Left ventricle myocardium inferior (tissue), 1 donor: Measurements from ENCODE around the gene HBEGF. TPM values are rescaled to one million over a fixed set of nuclear protein-coding genes. Genes with fewer than 3 reads are reported as not detected.

ENCODE experiments used
- DNase-seq: peaks from one replicate; pipeline ENCODE4 v3.0.0-alpha.2; 2020
- H3K27ac ChIP-seq: fragments of 200-600 bp; replicated peaks from 2 replicates; pipeline ENCODE4 v1.8.0; 2021
- H3K27me3 ChIP-seq: fragments of 200-600 bp; 2 replicates; pipeline ENCODE4 v1.8.0; 2021; ENCODE audit warnings: low read depth
- H3K36me3 ChIP-seq: fragments of 200-600 bp; 2 replicates; pipeline ENCODE4 v1.8.0; 2021
- H3K4me1 ChIP-seq: fragments of 200-600 bp; 2 replicates; pipeline ENCODE4 v1.8.0; 2021
- H3K4me3 ChIP-seq: fragments of 200-600 bp; 2 replicates; pipeline ENCODE4 v1.8.0; 2021; ENCODE audit warnings: mild to moderate bottlenecking, moderate library complexity
- H3K9me3 ChIP-seq: fragments of 200-600 bp; replicated peaks from 2 replicates; pipeline ENCODE4 v1.8.0; 2021
- CTCF ChIP-seq: fragments of 200-600 bp; IDR thresholded peaks from 2 replicates; pipeline ENCODE4 v1.8.0; 2021; ENCODE audit warnings: antibody characterized with exemption, mild to moderate bottlenecking, borderline replicate concordance
- intact Hi-C: fragments of 100-400 bp; cut with micrococcal nuclease; formaldehyde crosslinking; loops from one replicate; pipeline ENCODE4 v1.11.0; 2022
- total RNA-seq: library from RNA; stranded (reverse); fragmentation: NEBNext Ultra II Directional; extraction: Animal tissue kit (Norgen Biotek cat#: 25700); gene quantifications from one replicate; pipeline ENCODE4 v1.2.1, GENCODE V29; 2021
- donor health status: DM: no; HTN: yes; CAD: no; lungs with severe emphysema.

Gene HBEGF
- total RNA-seq, 1 donor from 2014 or later: 27.2 TPM

- H3K27ac ChIP-seq: peak overlapping the region; percentile 92
- H3K27me3 ChIP-seq: no peaks in the 10 kb centered on the region
- DNase-seq: no peak
- H3K4me1 ChIP-seq: peaks cover 100% of the 10 kb centered on the region
- intact Hi-C loops: no loop called here
- peaks cover 24% of the 10 kb centered on the region for H3K36me3 ChIP-seq
- no peak for TF ChIP-seq CTCF
- no peaks in the 10 kb centered on the region for H3K9me3 ChIP-seq
- peak overlapping the region; percentile 12 for H3K4me3 ChIP-seq
These were observed 5.7 kb downstream of the HBEGF start for GRCh38 chr5:140340605-140341121.

- intact Hi-C loops: no loop called here
- H3K36me3 ChIP-seq: peaks cover 32% of the 10 kb centered on the region
- no peak for DNase-seq
- H3K4me1 ChIP-seq: peaks cover 97% of the 10 kb centered on the region
- no peaks in the 10 kb centered on the region for H3K27me3 ChIP-seq
- peak overlapping the region; percentile 92 for H3K27ac ChIP-seq
- no peaks in the 10 kb centered on the region for H3K9me3 ChIP-seq
- no peak for TF ChIP-seq CTCF
- H3K4me3 ChIP-seq: no peak overlapping the region
These were observed 6.8 kb downstream of the HBEGF start for GRCh38 chr5:140339636-140340035.

GRCh38 chr5:140338908-140339307, 7.5 kb downstream of the HBEGF start:
- intact Hi-C loops: no loop called here
- Histone ChIP-seq H3K4me3 (no peak overlapping the region), H3K36me3 (peaks cover 39% of the 10 kb centered on the region), H3K9me3 (no peaks in the 10 kb centered on the region), H3K27me3 (no peaks in the 10 kb centered on the region), H3K4me1 (peaks cover 96% of the 10 kb centered on the region), H3K27ac (peak overlapping the region; percentile 92)
- DNase-seq: no peak
- no peak for TF ChIP-seq CTCF

GRCh38 chr5:140338336-140338735, 8.1 kb downstream of the HBEGF start:
- Histone ChIP-seq H3K9me3 (no peaks in the 10 kb centered on the region), H3K27me3 (no peaks in the 10 kb centered on the region), H3K4me3 (no peak overlapping the region), H3K36me3 (peaks cover 45% of the 10 kb centered on the region), H3K27ac (peak overlapping the region; percentile 92), H3K4me1 (peaks cover 90% of the 10 kb centered on the region)
- intact Hi-C loops: no loop called here
- TF ChIP-seq CTCF: no peak
- DNase-seq: no peak

- no peak for DNase-seq
- Histone ChIP-seq H3K27ac (peak overlapping the region; percentile 92), H3K4me3 (no peak overlapping the region), H3K36me3 (peaks cover 50% of the 10 kb centered on the region), H3K4me1 (peaks cover 90% of the 10 kb centered on the region), H3K27me3 (no peaks in the 10 kb centered on the region), H3K9me3 (no peaks in the 10 kb centered on the region)
- no peak for TF ChIP-seq CTCF
- intact Hi-C loops: no loop called here
These were observed 8.5 kb downstream of the HBEGF start for GRCh38 chr5:140337880-140338279.
